H1 (cell line): ENCODE data around the gene GRID1. TPM values are rescaled to one million over a fixed set of nuclear protein-coding genes. Genes with fewer than 3 reads are reported as not detected.

ENCODE experiments used
- CTCF ChIA-PET: fragments of 300-600 bp; sonication (Branson Sonifier 250); formaldehyde crosslinking; loops from one replicate; lab custom pipeline; 2021; ENCODE audit not compliant: partially characterized antibody; lab: Charles Lee
- POLR2A ChIA-PET: fragments of 300-600 bp; sonication (Branson Sonifier 250); formaldehyde crosslinking; loops from one replicate; lab custom pipeline; 2021; ENCODE audit warnings: inconsistent platforms; ENCODE audit not compliant: partially characterized antibody; lab: Charles Lee
- DNase-seq, 2 experiments: peaks; one replicate each; pipeline versions ENCODE4 v3.0.0 to v3.0.0-alpha.2; 2010 to 2022; ENCODE audit warnings: low spot score in 2 of 2, low read depth in 1 of 2, mixed read lengths in 1 of 2
- FAIRE-seq: peaks from 2 replicates; lab custom pipeline; 2011; peaks lifted over from hg19 to GRCh38; lab: Jason Lieb, UNC
- H2AFZ ChIP-seq: 2 replicates; pipeline ENCODE4 v1.8.1; 2012; ENCODE audit warnings: low read length, inconsistent platforms
- H2AK5ac ChIP-seq: 2 replicates; pipeline ENCODE4 v1.6.1; 2013; ENCODE audit warnings: low read depth, low read length
- H2BK120ac ChIP-seq: replicated peaks from 2 replicates; pipeline ENCODE3; 2013; ENCODE audit warnings: low read depth, low read length, inconsistent platforms
- H2BK12ac ChIP-seq: 2 replicates; pipeline ENCODE4 v1.6.1; 2013; ENCODE audit warnings: low read depth, low read length
- H2BK15ac ChIP-seq: 2 replicates; pipeline ENCODE4 v1.6.1; 2013; ENCODE audit warnings: low read length
- H2BK20ac ChIP-seq: 2 replicates; pipeline ENCODE4 v1.6.1; 2013; ENCODE audit warnings: low read length
- H2BK5ac ChIP-seq: 2 replicates; pipeline ENCODE4 v1.6.1; 2013; ENCODE audit warnings: low read depth, low read length
- H3K14ac ChIP-seq: 2 replicates; pipeline ENCODE4 v1.6.1; 2013; ENCODE audit warnings: inconsistent platforms; ENCODE audit not compliant: insufficient read length
- H3K18ac ChIP-seq: 2 replicates; pipeline ENCODE4 v1.6.1; 2013; ENCODE audit warnings: low read length; ENCODE audit errors: extremely low read depth
- H3K23ac ChIP-seq: 2 replicates; pipeline ENCODE4 v1.6.1; 2013; ENCODE audit warnings: inconsistent platforms; ENCODE audit not compliant: insufficient read length
- H3K23me2 ChIP-seq: 2 replicates; pipeline ENCODE4 v1.6.1; 2013; ENCODE audit warnings: low read depth, low read length
- H3K27ac ChIP-seq: 2 replicates; pipeline ENCODE4 v1.6.1; 2011; ENCODE audit warnings: low read depth, low read length, inconsistent platforms
- H3K27me3 ChIP-seq, 4 experiments: replicated peaks in 1 of 4; 1 replicate in 1 of 4; 2 replicates in 3 of 4; pipeline versions ENCODE4 v1.6.1 to v1.8.1; 2011 to 2013; ENCODE audit warnings: low read length in 3 of 4, mild to moderate bottlenecking in 3 of 4, inconsistent platforms in 2 of 4, mixed read lengths in 2 of 4, moderate library complexity in 1 of 4; ENCODE audit not compliant: control insufficient read depth in 3 of 4, insufficient read depth in 3 of 4; ENCODE audit errors: extremely low read depth in 1 of 4
- H3K36me3 ChIP-seq, 4 experiments: 2 replicates each; pipeline versions ENCODE4 v1.6.1 to v1.8.1; 2011 to 2013; ENCODE audit warnings: mild to moderate bottlenecking in 4 of 4, low read length in 3 of 4, moderate library complexity in 2 of 4, control low read depth in 1 of 4, inconsistent platforms in 1 of 4; ENCODE audit not compliant: insufficient read depth in 4 of 4, control insufficient read depth in 2 of 4
- H3K4ac ChIP-seq: replicated peaks from 2 replicates; pipeline ENCODE3; 2013; ENCODE audit warnings: low read length, low read depth, mixed read lengths, inconsistent platforms; ENCODE audit not compliant: insufficient read length
- H3K4me1 ChIP-seq, 4 experiments: replicated peaks in 1 of 4; 1 replicate in 1 of 4; 2 replicates in 3 of 4; pipeline versions ENCODE4 v1.6.1 to v1.8.1; 2011 to 2013; ENCODE audit warnings: low read length in 3 of 4, inconsistent platforms in 2 of 4, mixed read lengths in 1 of 4; ENCODE audit not compliant: insufficient read depth in 4 of 4, control insufficient read depth in 3 of 4
- H3K4me2 ChIP-seq, 2 experiments: 2 replicates each; pipeline versions ENCODE4 v1.6.1 to v1.8.1; 2011 to 2013; ENCODE audit warnings: low read depth in 2 of 2, low read length in 2 of 2, control low read depth in 1 of 2, inconsistent platforms in 1 of 2, mild to moderate bottlenecking in 1 of 2; ENCODE audit not compliant: insufficient read depth in 1 of 2
- H3K4me3 ChIP-seq, 4 experiments: fragments of 200-600, 300-600 bp in 1 of 4; sonication (generic), shearing (Covaris generic), sonication (Bioruptor Twin) in 1 of 4; 2 replicates each; pipeline versions ENCODE4 v1.5.1 to v1.8.1; 2011 to 2016; ENCODE audit warnings: low read length in 4 of 4, low read depth in 3 of 4, control low read depth in 2 of 4, inconsistent platforms in 2 of 4, mild to moderate bottlenecking in 2 of 4, mixed read lengths in 1 of 4, moderate library complexity in 1 of 4; ENCODE audit not compliant: insufficient read depth in 2 of 4; ENCODE audit errors: extremely low read depth in 1 of 4
- H3K56ac ChIP-seq: replicated peaks from 2 replicates; pipeline ENCODE3; 2013; ENCODE audit warnings: low read depth, mild to moderate bottlenecking, mixed read lengths, low read length, inconsistent platforms; ENCODE audit not compliant: insufficient read length
- H3K79me1 ChIP-seq: 2 replicates; pipeline ENCODE4 v1.6.1; 2013; ENCODE audit warnings: low read depth, low read length, control low read depth
- H3K79me2 ChIP-seq, 2 experiments: 2 replicates each; pipeline versions ENCODE4 v1.6.1 to v1.8.1; 2012 to 2013; ENCODE audit warnings: low read length in 2 of 2, mild to moderate bottlenecking in 2 of 2, inconsistent platforms in 1 of 2; ENCODE audit not compliant: insufficient read depth in 2 of 2, control insufficient read depth in 1 of 2
- H3K9ac ChIP-seq, 4 experiments: replicated peaks in 1 of 4; 1 replicate in 1 of 4; 2 replicates in 3 of 4; pipeline versions ENCODE4 v1.6.1 to v1.8.1; 2011 to 2013; ENCODE audit warnings: low read depth in 3 of 4, low read length in 3 of 4, control low read depth in 2 of 4, mild to moderate bottlenecking in 2 of 4, moderate library complexity in 2 of 4, inconsistent platforms in 1 of 4; ENCODE audit errors: extremely low read depth in 1 of 4
- H3K9me3 ChIP-seq, 2 experiments: 2 replicates each; pipeline versions ENCODE4 v1.6.1 to v1.8.1; 2012 to 2013; ENCODE audit warnings: mild to moderate bottlenecking in 2 of 2, moderate library complexity in 2 of 2, control low read depth in 1 of 2, inconsistent platforms in 1 of 2, low read depth in 1 of 2, low read length in 1 of 2, mixed read lengths in 1 of 2; ENCODE audit not compliant: insufficient read depth in 2 of 2
- H4K20me1 ChIP-seq, 2 experiments: replicated peaks in 1 of 2; 2 replicates each; pipeline versions ENCODE3 to v1.8.1; 2011 to 2013; ENCODE audit warnings: inconsistent platforms in 2 of 2, low read length in 2 of 2, mild to moderate bottlenecking in 1 of 2; ENCODE audit not compliant: insufficient read depth in 2 of 2, control insufficient read depth in 1 of 2
- H4K5ac ChIP-seq: 2 replicates; pipeline ENCODE4 v1.6.1; 2013; ENCODE audit warnings: low read length, low read depth, mixed read lengths, inconsistent platforms; ENCODE audit not compliant: insufficient read length
- H4K8ac ChIP-seq: 2 replicates; pipeline ENCODE4 v1.8.0; 2013; ENCODE audit warnings: mild to moderate bottlenecking, moderate library complexity, low read length, inconsistent platforms; ENCODE audit not compliant: insufficient read depth; ENCODE audit errors: extremely low read depth
- H4K91ac ChIP-seq: replicated peaks from 2 replicates; pipeline ENCODE3; 2013; ENCODE audit warnings: low read length, mixed read lengths, inconsistent platforms; ENCODE audit not compliant: insufficient read length
- CREB1 ChIP-seq: IDR thresholded peaks from 2 replicates; pipeline ENCODE4 v1.6.1; 2012; ENCODE audit warnings: inconsistent platforms
- GABPA ChIP-seq: IDR thresholded peaks from 2 replicates; pipeline ENCODE4 v1.6.1; 2011; ENCODE audit warnings: mild to moderate bottlenecking, low read length, moderate library complexity, borderline replicate concordance; ENCODE audit not compliant: insufficient read depth
- SIN3A ChIP-seq, 2 experiments: IDR thresholded peaks in 1 of 2; conservative IDR thresholded peaks in 1 of 2; 2 replicates each; pipeline ENCODE4 v1.6.1; 2011 to 2012; ENCODE audit warnings: low read length in 2 of 2, improper control_type of control experiment in 1 of 2, low read depth in 1 of 2, mild to moderate bottlenecking in 1 of 2
- SIX5 ChIP-seq: IDR thresholded peaks from 2 replicates; pipeline ENCODE4 v1.6.1; 2011; ENCODE audit warnings: mild to moderate bottlenecking, low read depth, low read length
- WGBS, 2 experiments: shearing (Covaris generic) in 1 of 2; methylation state at CpG; one replicate each; pipeline versions ENCODE4 v1.1.6 to v1.1.7; 2013 to 2015; ENCODE audit warnings: low lambda C conversion rate in 2 of 2, mixed read lengths in 2 of 2, inconsistent platforms in 1 of 2, low coverage in 1 of 2, missing lambda C conversion rate in 1 of 2; ENCODE audit not compliant: insufficient replicate concordance in 2 of 2, insufficient coverage in 1 of 2, insufficient read length in 1 of 2; ENCODE audit errors: extremely low coverage in 1 of 2, missing lambda C conversion rate in 1 of 2; 5-methylcytosine and 5-hydroxymethylcytosine counted together
- polyA plus RNA-seq, 7 experiments: library from polyadenylated mRNA; depleted of rRNA in 3 of 7; stranded (reverse) in 5 of 7; unstranded in 2 of 7; fragments of >200 nt in 5 of 7; fragments of 200-250 nt in 2 of 7; gene quantifications; 1 replicate in 5 of 7; 2 replicates in 1 of 7; 4 replicates in 1 of 7; pipeline versions ENCODE4 v1.2.1 to v1.2.3, GENCODE V29; 2011 to 2013; ENCODE audit warnings: missing spikeins in 2 of 7, mixed read lengths in 2 of 7
- total RNA-seq: library from RNA; stranded (reverse); fragmentation: NEBNext Ultra II Directional; extraction: Animal tissue kit (Norgen Biotek cat#: 25700); gene quantifications from 2 replicates; pipeline ENCODE4 v1.2.1, GENCODE V29; 2021
- TF ChIP-seq, protein P1 (sequence below): IDR thresholded peaks from 2 replicates; pipeline ENCODE4 v1.6.1; 2011; ENCODE audit warnings: low read length, improper control_type of control experiment

GRID1 gene
- total and polyA plus RNA-seq, 2 of the 8 experiments (the other 6 are each of a cell fraction or from before 2014, with no cell fraction given), result 0.22 to 0.30 TPM

DNA sequence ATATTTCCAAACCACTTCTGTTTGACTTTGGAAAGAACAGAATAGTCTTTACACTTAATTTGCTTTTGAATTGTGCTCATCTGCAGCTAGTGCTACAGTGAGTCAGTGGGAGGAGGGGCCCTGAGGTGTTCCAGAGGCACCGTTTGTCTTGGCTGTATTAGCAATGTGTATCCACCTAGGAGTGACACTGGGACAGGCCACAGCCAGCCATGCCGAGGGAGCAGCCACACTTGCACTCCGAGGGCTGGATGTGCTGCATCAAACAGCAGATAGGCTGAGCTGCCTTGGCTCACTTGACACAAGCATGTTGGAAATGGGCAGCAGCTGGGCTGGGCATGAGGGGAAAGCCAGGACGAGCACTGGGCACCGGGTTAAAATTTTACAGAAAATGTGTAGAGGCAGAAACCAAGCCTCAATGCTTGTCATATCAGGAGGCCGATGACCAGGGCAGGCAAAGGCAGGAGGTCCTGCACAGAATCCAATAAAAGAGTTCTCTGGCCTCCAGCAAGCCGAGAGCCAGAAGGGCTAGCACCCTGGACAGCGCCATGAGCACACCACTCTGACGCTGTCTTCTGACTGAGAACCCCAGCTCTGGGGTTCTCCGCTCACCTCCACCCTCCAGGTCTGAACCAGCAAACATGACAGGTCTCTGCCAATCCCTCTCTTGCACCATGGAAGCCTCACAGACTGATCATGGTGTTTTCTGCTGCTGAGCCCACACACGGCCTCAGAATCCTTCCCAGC lies 163.3 kb downstream of the GRID1 start:
- H3K9ac ChIP-seq, result no peak overlapping the region
- H2BK20ac ChIP-seq, result no peak overlapping the region
- no peak overlapping the region for H3K27ac ChIP-seq
- no peak overlapping the region for H2BK120ac ChIP-seq
- no peak overlapping the region for H2AK5ac ChIP-seq
- no peak overlapping the region for H4K91ac ChIP-seq
- H3K18ac ChIP-seq, result no peak overlapping the region
- no peak for TF ChIP-seq GABPA
- no peak for TF ChIP-seq SIX5
- TF ChIP-seq, protein P1, sequence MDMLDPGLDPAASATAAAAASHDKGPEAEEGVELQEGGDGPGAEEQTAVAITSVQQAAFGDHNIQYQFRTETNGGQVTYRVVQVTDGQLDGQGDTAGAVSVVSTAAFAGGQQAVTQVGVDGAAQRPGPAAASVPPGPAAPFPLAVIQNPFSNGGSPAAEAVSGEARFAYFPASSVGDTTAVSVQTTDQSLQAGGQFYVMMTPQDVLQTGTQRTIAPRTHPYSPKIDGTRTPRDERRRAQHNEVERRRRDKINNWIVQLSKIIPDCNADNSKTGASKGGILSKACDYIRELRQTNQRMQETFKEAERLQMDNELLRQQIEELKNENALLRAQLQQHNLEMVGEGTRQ, result no peak
- TF ChIP-seq SIN3A (conservative IDR thresholded peaks at IDR 0.05 in 1 of 2, IDR thresholded peaks at IDR 0.05 in 1 of 2; ENCODE audit: low read depth in 1 of 2, low read length in 2 of 2), result peak; percentile 69 to 73; a peak in 1 of 4 replicates
- peak; percentile 47; the same call in 1 of the 2 replicates for TF ChIP-seq CREB1
- H2BK15ac ChIP-seq, result no peak overlapping the region
- POLR2A ChIA-PET, result no interaction called here
- peaks cover 0 to 3% of the 10 kb centered on the region in 2 experiments for H4K20me1 ChIP-seq
- no peak overlapping the region for H3K56ac ChIP-seq
- CTCF ChIA-PET, result interaction anchor here (0.9 to 1.7 kb wide), 7 partner anchors 15 to 146 kb away, joined by 3 to 6 read pairs (median 4); no protein-coding TSS in a partner anchor
- no peak overlapping the region for H4K8ac ChIP-seq
- H3K79me2 ChIP-seq, result no peaks in the 10 kb centered on the region
- no peak for FAIRE-seq
- H3K9me3 ChIP-seq, result no peaks in the 10 kb centered on the region
- no peak overlapping the region for H3K14ac ChIP-seq
- H3K4me3 ChIP-seq, result no peak overlapping the region
- WGBS, 2 experiments, result 66% methylated on average over 11 of the region's 11 CpGs; no CpG with 5 or more reads in 1 of the 2 experiments
- H2BK12ac ChIP-seq, result no peak overlapping the region
- no peak overlapping the region for H4K5ac ChIP-seq
- H3K27me3 ChIP-seq, result no peaks in the 10 kb centered on the region; a peak in 1 of 7 replicates
- H2AFZ ChIP-seq, result no peak overlapping the region
- peaks cover 0 to 4% (median 0%) of the 10 kb centered on the region in 4 experiments; a peak in 2 of 7 replicates for H3K4me1 ChIP-seq
- H3K36me3 ChIP-seq, result no peaks in the 10 kb centered on the region
- peak; percentile 7 to 82 for DNase-seq
- H3K23me2 ChIP-seq, result no peaks in the 10 kb centered on the region
- no peak overlapping the region for H3K4me2 ChIP-seq
- H3K4ac ChIP-seq, result no peak overlapping the region
- peaks cover 2% of the 10 kb centered on the region; the same call in 1 of the 2 replicates for H3K79me1 ChIP-seq
- no peak overlapping the region for H2BK5ac ChIP-seq
- no peak overlapping the region for H3K23ac ChIP-seq
